Omental fat pad (tissue), 4 donors: ENCODE measurements around the gene AFAP1. TPM values are rescaled to one million over a fixed set of nuclear protein-coding genes. Genes with fewer than 3 reads are reported as not detected.

Experiments used
- ATAC-seq: fragments of 150-250 bp; one replicate; pipeline ENCODE4 v1.9.1; 2016; ENCODE audit warnings: mild to moderate bottlenecking, moderate library complexity; ENCODE audit not compliant: low FRiP score
- DNase-seq: peaks from one replicate; pipeline ENCODE4 v3.0.0-alpha.2; 2019; ENCODE audit warnings: low spot score
- total RNA-seq, 4 donors: library from RNA; depleted of rRNA; stranded (reverse); fragments of >200 nt; gene quantifications; one replicate each; pipeline ENCODE4 v1.1.0, GENCODE V29; 2016
- TF ChIP-seq, protein P1 (sequence below), 3 donors: fragments of 450-650 bp; IDR thresholded peaks; one replicate each; pipeline ENCODE4 v1.5.1; 2016 to 2017; ENCODE audit warnings: antibody characterized with exemption in 3 of 3, mild to moderate bottlenecking in 3 of 3, moderate library complexity in 2 of 3

AFAP1 gene
- total RNA-seq, 4 donors from 2014 or later: 24.6 to 35.5 (median 26.9) TPM

DNA sequence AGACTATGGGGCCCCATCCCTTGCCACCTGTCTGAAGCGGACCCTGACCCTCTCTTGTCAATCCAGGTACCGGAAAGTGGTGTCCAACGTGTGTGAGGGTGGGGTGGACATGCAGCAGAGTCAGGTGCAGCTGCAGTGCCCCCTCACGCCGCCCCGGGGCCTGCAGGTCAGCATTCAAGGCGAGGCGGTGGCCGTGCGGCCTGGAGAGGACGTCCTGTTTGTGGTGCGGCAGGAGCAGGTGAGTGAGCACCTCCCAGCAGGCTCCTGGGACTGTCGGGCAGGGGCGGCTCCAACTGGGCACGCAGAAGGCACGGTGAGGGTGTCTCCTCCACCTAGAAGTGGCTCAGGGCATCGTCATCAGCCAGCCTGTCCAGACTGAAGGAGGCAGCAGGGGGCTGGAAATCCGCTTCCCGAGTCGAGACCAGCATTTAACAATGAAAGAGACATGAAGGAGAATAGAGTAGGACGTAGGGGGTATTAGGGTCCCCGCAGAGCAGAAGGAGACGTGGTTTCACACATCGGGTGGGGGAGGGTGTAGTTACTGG lies 221.6 kb downstream of the AFAP1 start:
- DNase-seq: no peak
- no peak for ATAC-seq
- TF ChIP-seq, protein P1, sequence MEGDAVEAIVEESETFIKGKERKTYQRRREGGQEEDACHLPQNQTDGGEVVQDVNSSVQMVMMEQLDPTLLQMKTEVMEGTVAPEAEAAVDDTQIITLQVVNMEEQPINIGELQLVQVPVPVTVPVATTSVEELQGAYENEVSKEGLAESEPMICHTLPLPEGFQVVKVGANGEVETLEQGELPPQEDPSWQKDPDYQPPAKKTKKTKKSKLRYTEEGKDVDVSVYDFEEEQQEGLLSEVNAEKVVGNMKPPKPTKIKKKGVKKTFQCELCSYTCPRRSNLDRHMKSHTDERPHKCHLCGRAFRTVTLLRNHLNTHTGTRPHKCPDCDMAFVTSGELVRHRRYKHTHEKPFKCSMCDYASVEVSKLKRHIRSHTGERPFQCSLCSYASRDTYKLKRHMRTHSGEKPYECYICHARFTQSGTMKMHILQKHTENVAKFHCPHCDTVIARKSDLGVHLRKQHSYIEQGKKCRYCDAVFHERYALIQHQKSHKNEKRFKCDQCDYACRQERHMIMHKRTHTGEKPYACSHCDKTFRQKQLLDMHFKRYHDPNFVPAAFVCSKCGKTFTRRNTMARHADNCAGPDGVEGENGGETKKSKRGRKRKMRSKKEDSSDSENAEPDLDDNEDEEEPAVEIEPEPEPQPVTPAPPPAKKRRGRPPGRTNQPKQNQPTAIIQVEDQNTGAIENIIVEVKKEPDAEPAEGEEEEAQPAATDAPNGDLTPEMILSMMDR (IDR thresholded peaks at IDR 0.05): no peak

DNA sequence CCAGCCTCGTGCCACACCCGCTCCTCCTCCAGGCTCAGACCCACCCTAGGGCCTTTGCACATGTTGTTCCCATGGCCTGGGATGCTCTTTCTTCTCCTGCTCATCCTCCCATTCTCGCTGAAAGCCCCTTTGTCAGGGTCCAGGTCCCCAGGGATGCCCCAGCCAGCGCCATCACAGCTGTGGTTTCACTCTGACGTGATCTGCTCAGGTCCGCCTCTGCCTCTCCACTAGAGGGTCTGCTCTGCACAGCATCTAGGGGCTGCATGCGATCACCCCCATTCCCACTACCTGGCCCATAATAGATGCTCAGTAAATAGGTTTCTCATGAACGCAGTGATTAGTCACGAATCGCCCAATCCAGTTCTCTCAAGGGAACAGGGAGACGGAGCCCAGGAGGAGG lies 222.5 kb downstream of the AFAP1 start:
- no peak for DNase-seq
- no peak for ATAC-seq
- TF ChIP-seq, protein P1 (IDR thresholded peaks at IDR 0.05): no peak

DNA sequence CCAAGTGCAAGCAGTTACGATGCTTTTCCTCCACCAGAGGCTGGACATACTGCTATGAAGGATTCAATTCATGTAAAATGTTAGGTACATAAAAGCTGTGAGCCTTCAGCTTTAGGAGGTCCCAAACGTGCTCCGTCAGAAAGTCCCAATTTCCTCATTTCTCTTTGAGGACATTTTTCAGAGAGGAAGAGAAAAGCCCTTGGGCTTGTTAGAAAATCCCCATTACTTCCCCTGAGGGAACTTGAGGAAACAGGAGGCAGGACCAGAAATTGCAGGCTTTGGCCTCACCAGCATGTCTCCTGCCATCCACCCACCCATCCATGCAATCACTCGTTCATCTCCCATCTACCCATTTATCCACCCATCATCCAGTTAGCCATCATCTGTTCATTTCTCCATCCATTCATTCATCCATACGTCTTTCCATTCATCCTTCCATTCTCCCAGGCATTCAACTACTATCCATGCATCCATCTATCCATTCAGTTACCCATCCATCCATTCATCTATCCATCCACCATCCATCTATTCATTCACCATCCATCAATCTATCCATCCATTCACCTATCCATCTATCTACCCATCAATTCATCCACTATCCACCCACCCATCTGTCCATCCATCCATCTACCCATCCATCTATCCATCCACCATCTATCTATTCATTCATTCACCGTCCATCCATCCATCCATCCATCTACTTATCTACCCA lies 223.5 kb downstream of the AFAP1 start:
- TF ChIP-seq, protein P1 (IDR thresholded peaks at IDR 0.05): no peak
- ATAC-seq: no peak
- DNase-seq: no peak

DNA sequence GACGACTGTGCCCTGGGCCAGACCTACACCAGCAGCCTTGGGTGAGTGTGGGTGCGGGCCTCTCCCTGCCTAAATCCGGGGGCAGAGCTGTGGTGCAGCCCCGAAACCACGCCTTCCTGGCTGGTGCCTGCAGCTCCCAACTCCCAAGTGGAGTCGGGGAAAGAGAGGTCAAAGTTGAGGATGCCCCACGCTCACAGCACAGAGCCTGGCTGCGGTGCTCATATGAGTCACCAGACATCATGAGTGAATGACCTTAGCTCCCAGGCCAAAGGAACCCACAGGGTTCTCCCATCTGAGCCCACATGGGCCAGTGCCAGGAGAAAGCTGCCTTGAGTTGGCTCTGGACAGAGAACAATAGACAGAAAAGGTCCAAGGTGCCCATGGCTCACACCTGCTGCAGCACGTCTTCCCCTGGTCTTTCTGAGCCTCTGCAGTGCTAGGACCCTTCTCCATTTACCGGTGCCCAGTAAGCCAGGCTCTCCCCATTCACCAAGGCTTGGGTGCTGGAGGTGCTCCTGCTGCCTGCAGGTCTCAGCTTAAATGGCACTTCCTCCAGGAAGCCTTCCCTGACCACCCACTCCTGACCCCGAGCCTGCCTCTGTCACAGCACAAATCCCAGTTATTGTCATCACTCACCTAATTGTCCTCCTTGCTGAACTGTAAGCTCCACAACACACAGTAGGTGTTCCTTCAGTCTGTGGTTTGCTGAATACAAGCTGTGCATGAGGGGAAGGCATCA lies 224.2 kb downstream of the AFAP1 start:
- TF ChIP-seq, protein P1 (IDR thresholded peaks at IDR 0.05): no peak
- ATAC-seq: no peak
- DNase-seq: no peak

DNA sequence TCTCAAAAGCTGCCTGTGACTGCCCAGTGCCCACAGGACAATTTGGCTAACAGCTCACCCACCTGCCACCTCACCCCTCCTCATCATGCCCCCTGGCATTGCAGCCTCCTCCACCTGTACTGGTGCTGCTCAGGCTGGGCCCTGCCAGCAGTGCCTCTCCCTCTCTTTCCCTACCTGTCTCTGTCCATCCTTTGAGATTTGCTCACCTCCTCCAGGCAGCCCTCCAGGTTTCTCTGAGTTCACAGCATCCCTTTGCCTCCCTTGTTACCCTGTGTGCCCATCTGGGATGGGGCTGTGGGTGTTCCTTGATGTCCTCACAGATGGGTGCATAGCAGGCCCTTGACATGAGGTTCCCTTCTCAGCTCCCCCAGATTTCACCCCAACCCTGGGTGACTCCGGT lies 224.9 kb downstream of the AFAP1 start:
- TF ChIP-seq, protein P1 (IDR thresholded peaks at IDR 0.05): no peak
- DNase-seq: no peak
- ATAC-seq: no peak

DNA sequence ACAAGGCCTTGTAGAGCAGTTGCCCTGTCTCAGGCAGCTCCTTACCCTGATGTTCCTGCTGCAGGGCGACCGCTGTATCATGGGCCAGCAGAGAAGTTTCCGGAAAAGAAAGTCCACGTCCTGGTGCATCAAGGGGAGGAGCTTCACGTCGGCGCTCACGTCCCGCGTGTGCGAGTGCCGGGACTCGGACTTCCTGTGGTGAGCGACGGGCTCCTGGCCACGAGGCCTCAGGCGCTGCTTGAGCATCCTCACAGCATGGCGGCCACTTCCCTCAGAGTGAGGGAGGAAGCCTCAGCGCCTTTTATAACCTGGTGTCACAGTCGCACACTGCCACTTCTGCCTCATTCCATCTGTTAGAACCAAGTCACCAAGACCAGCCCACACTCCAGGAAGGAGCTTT lies 225.5 kb downstream of the AFAP1 start:
- TF ChIP-seq, protein P1 (IDR thresholded peaks at IDR 0.05): no peak
- DNase-seq (no peak), ATAC-seq (no peak)
